ENCODE measurements around the gene SLPI.
A peak's percentile ranks its signal among the peaks of the same experiment; 100 is the strongest.

Gene SLPI

GRCh38 chr20:45279992-45280391 lies 25.6 kb upstream of the SLPI start:
- FAIRE-seq (no peak), DNase-seq (ENCODE audit: insufficient read length, low spot score) (no peak)

- DNase-seq (ENCODE audit: insufficient read length, low spot score) (no peak), FAIRE-seq (peak; percentile 52)
Measured at GRCh38 chr20:45275338-45275737, 21.0 kb upstream of the SLPI start.

- DNase-seq (ENCODE audit: insufficient read length, low spot score) (no peak), FAIRE-seq (peak; percentile 81)
Measured at GRCh38 chr20:45269754-45270270, 15.4 kb upstream of the SLPI start.

GRCh38 chr20:45269056-45269455 lies 14.7 kb upstream of the SLPI start:
- FAIRE-seq (no peak), DNase-seq (ENCODE audit: insufficient read length, low spot score) (no peak)

GRCh38 chr20:45268531-45268930 lies 14.2 kb upstream of the SLPI start:
- peak; percentile 74 for FAIRE-seq
- no peak for DNase-seq (ENCODE audit: insufficient read length, low spot score)

GRCh38 chr20:45266977-45267376 lies 12.6 kb upstream of the SLPI start:
- DNase-seq (ENCODE audit: insufficient read length, low spot score) = no peak

GRCh38 chr20:45263556-45264266 lies 9.3 kb upstream of the SLPI start:
- FAIRE-seq (no peak), DNase-seq (ENCODE audit: insufficient read length, low spot score) (no peak)

More at GRCh38 chr20:45266977-45267376, 12.6 kb upstream of the SLPI start:
- FAIRE-seq = no peak

GRCh38 chr20:45258664-45259063 lies 4.3 kb upstream of the SLPI start:
- no peak for DNase-seq (ENCODE audit: insufficient read length, low spot score)
- no peak for FAIRE-seq

GRCh38 chr20:45258259-45258658 lies 3.9 kb upstream of the SLPI start:
- peak; percentile 54 for FAIRE-seq
- no peak for DNase-seq (ENCODE audit: insufficient read length, low spot score)

- no peak for DNase-seq (ENCODE audit: insufficient read length, low spot score)
- FAIRE-seq = peak; percentile 42
Measured at GRCh38 chr20:45257711-45258110, 3.3 kb upstream of the SLPI start.

- DNase-seq (ENCODE audit: insufficient read length, low spot score) (no peak), FAIRE-seq (no peak)
Measured at GRCh38 chr20:45257161-45257560, 2.8 kb upstream of the SLPI start.

- FAIRE-seq (peak; percentile 58), DNase-seq (ENCODE audit: insufficient read length, low spot score) (no peak)
Measured at GRCh38 chr20:45253261-45253660, 1.1 kb downstream of the SLPI start.

GRCh38 chr20:45251884-45252560 lies 2.3 kb downstream of the SLPI start:
- FAIRE-seq = peak; percentile 66
- DNase-seq (ENCODE audit: insufficient read length, low spot score) = no peak

GRCh38 chr20:45248609-45249008 lies 5.8 kb downstream of the SLPI start:
- DNase-seq (ENCODE audit: insufficient read length, low spot score) (no peak), FAIRE-seq (no peak)

- FAIRE-seq = no peak
Measured at GRCh38 chr20:45247865-45248264, 6.5 kb downstream of the SLPI start.

GRCh38 chr20:45246109-45246508 lies 8.3 kb downstream of the SLPI start:
- no peak for DNase-seq (ENCODE audit: insufficient read length, low spot score)
- no peak for FAIRE-seq

More at GRCh38 chr20:45247865-45248264, 6.5 kb downstream of the SLPI start:
- no peak for DNase-seq (ENCODE audit: insufficient read length, low spot score)

- no peak for DNase-seq (ENCODE audit: insufficient read length, low spot score)
- FAIRE-seq = no peak
Measured at GRCh38 chr20:45238139-45238538, 16.2 kb downstream of the SLPI start.

GRCh38 chr20:45235995-45236394 lies 18.4 kb downstream of the SLPI start:
- FAIRE-seq = peak; percentile 59
- DNase-seq (ENCODE audit: insufficient read length, low spot score) = no peak

- FAIRE-seq (peak; percentile 44), DNase-seq (ENCODE audit: insufficient read length, low spot score) (no peak)
Measured at GRCh38 chr20:45230631-45231030, 23.7 kb downstream of the SLPI start.

- peak; percentile 69 for FAIRE-seq
- peak; percentile 34 for DNase-seq (ENCODE audit: insufficient read length, low spot score)
Measured at GRCh38 chr20:45229264-45230056, 24.9 kb downstream of the SLPI start.

- FAIRE-seq (no peak), DNase-seq (ENCODE audit: insufficient read length, low spot score) (no peak)
Measured at GRCh38 chr20:45226287-45226686, 28.1 kb downstream of the SLPI start.

Measured in HTR-8/SVneo (cell line).